ENCODE results near the gene UVSSA.

DNA sequence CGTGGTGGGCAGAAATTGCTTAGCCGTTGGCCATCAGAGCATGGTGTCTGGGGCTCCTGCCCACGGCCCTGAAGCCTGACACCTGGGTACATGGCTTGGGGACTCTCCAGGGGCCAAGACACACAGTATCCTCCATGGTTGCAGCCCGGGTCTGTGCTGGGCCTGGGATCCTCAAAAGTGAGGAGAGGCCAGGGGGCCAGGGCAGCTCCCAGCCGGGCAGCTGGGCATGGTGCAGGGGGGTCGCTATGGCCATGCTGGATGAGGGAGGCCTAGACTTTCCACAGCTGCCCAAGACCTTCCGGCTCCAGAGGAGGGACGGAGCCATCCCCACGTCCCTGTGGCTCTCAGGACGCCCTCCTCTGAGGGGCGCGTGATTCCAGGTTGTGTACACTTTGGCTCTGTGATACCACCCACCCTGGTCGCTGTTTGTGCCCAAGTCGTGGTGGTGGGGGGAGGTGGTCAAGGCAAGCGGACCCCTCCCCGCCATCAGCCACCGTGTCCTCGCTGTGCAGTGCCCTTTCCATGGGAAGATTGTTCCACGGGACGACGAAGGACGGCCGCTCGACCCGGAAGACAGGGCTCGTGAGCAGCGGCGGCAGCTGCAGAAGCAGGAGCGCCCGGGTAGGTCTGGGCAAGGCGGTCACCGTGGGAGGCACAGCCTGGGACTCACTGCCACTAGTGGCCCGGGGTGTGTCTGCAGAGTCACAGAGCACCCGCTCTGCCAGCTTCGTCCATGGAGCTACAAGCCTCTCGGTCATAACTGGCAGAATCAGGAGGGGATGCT is 33.6 kb downstream of the UVSSA start:
- TF ChIP-seq, protein P1, sequence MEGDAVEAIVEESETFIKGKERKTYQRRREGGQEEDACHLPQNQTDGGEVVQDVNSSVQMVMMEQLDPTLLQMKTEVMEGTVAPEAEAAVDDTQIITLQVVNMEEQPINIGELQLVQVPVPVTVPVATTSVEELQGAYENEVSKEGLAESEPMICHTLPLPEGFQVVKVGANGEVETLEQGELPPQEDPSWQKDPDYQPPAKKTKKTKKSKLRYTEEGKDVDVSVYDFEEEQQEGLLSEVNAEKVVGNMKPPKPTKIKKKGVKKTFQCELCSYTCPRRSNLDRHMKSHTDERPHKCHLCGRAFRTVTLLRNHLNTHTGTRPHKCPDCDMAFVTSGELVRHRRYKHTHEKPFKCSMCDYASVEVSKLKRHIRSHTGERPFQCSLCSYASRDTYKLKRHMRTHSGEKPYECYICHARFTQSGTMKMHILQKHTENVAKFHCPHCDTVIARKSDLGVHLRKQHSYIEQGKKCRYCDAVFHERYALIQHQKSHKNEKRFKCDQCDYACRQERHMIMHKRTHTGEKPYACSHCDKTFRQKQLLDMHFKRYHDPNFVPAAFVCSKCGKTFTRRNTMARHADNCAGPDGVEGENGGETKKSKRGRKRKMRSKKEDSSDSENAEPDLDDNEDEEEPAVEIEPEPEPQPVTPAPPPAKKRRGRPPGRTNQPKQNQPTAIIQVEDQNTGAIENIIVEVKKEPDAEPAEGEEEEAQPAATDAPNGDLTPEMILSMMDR (IDR thresholded peaks at IDR 0.05; ENCODE audit: poor library complexity, severe bottlenecking), result no peak
- TF ChIP-seq TAF1 (IDR thresholded peaks at IDR 0.05; ENCODE audit: low read depth), result no peak
- no peak for TF ChIP-seq POLR2AphosphoS5 (IDR thresholded peaks at IDR 0.05)
- no peak for TF ChIP-seq EZH2 (IDR thresholded peaks at IDR 0.05; ENCODE audit: borderline replicate concordance, insufficient read depth, low read length, poor library complexity, severe bottlenecking)
- TF ChIP-seq, protein P2, sequence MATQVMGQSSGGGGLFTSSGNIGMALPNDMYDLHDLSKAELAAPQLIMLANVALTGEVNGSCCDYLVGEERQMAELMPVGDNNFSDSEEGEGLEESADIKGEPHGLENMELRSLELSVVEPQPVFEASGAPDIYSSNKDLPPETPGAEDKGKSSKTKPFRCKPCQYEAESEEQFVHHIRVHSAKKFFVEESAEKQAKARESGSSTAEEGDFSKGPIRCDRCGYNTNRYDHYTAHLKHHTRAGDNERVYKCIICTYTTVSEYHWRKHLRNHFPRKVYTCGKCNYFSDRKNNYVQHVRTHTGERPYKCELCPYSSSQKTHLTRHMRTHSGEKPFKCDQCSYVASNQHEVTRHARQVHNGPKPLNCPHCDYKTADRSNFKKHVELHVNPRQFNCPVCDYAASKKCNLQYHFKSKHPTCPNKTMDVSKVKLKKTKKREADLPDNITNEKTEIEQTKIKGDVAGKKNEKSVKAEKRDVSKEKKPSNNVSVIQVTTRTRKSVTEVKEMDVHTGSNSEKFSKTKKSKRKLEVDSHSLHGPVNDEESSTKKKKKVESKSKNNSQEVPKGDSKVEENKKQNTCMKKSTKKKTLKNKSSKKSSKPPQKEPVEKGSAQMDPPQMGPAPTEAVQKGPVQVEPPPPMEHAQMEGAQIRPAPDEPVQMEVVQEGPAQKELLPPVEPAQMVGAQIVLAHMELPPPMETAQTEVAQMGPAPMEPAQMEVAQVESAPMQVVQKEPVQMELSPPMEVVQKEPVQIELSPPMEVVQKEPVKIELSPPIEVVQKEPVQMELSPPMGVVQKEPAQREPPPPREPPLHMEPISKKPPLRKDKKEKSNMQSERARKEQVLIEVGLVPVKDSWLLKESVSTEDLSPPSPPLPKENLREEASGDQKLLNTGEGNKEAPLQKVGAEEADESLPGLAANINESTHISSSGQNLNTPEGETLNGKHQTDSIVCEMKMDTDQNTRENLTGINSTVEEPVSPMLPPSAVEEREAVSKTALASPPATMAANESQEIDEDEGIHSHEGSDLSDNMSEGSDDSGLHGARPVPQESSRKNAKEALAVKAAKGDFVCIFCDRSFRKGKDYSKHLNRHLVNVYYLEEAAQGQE (IDR thresholded peaks at IDR 0.05; ENCODE audit: borderline replicate concordance), result no peak
- no peak for TF ChIP-seq EP300 (conservative IDR thresholded peaks at IDR 0.05; ENCODE audit: poor library complexity, severe bottlenecking)
- TF ChIP-seq RAD21 (conservative IDR thresholded peaks at IDR 0.05), result no peak
- no peak for TF ChIP-seq SMC3 (conservative IDR thresholded peaks at IDR 0.05; ENCODE audit: poor library complexity)
- TF ChIP-seq MXI1 (conservative IDR thresholded peaks at IDR 0.05; ENCODE audit: poor library complexity, severe bottlenecking), result no peak

Measured in neural cell (in vitro differentiated cells).